Measurements from ENCODE around the gene ZNF431. TPM values are rescaled to one million over a fixed set of nuclear protein-coding genes. Genes with fewer than 3 reads are reported as not detected.
"Not testable (repeated sequence)": the region's sequence is repeated elsewhere in the genome, so short reads cannot be mapped to it uniquely, and the experiment has no call there.

ZNF431 gene
- total and polyA plus RNA-seq, 7 donors: 3.8 to 17.4 (median 8.2) TPM

DNA sequence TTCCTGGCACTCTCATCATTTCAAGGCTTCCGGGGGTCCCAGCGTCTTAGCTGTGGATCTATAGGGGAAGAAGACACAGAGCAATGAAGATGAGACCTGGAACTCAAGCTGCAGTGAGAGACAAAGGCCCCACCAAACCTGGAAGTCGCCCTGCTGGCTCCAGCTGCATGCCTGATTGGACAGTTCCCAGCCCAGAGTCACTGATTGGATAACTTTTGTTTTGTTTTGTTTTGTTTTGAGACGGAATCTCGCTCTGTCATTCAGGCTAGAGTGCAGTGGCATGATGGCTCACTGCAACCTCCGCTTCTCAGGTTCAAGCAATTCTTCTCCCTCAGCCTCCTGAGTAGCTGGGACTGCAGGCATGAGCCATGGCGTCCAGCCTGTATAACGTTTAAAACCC is 6.4 kb upstream of the ZNF431 start:
- no peak for ATAC-seq

DNA sequence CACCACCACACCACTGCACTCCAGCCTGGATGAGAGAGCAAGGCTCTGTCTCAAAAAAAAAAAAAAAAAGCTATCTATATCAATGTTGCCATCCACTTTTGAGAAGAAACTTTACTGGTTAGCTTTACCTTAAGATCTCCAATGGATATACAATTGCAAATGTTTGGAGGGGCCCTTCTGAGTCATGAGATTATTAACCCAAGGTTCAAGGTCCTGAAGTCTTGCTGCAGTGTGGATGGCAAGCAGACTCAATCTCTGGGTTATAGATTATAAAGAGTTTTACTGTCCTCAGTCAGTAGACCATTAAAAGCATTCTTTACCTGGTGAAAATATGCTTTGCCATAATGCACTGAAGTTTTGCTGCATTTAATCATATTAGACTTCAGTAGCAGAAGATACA is 3.7 kb upstream of the ZNF431 start:
- TF ChIP-seq, protein P1, sequence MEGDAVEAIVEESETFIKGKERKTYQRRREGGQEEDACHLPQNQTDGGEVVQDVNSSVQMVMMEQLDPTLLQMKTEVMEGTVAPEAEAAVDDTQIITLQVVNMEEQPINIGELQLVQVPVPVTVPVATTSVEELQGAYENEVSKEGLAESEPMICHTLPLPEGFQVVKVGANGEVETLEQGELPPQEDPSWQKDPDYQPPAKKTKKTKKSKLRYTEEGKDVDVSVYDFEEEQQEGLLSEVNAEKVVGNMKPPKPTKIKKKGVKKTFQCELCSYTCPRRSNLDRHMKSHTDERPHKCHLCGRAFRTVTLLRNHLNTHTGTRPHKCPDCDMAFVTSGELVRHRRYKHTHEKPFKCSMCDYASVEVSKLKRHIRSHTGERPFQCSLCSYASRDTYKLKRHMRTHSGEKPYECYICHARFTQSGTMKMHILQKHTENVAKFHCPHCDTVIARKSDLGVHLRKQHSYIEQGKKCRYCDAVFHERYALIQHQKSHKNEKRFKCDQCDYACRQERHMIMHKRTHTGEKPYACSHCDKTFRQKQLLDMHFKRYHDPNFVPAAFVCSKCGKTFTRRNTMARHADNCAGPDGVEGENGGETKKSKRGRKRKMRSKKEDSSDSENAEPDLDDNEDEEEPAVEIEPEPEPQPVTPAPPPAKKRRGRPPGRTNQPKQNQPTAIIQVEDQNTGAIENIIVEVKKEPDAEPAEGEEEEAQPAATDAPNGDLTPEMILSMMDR (IDR thresholded peaks at IDR 0.05): no peak
- Histone ChIP-seq H3K36me3 (ENCODE audit: insufficient read depth in 1 of 2, low read depth in 1 of 2) (no peaks in the 10 kb centered on the region), H3K9me3 (no peaks in the 10 kb centered on the region), H3K4me3 (no peak overlapping the region), H3K27ac (no peak overlapping the region), H3K4me1 (peaks cover 6% of the 10 kb centered on the region), H3K27me3 (ENCODE audit: insufficient read depth in 3 of 3, low read length in 2 of 3) (no peaks in the 10 kb centered on the region)
- ATAC-seq: no peak
- intact Hi-C loops (cut with DNase I): no loop called here
- no peak for DNase-seq

More for the DNA sequence above, 6.4 kb upstream of the ZNF431 start:
- Histone ChIP-seq H3K4me1 (no peaks in the 10 kb centered on the region), H3K4me3 (no peak overlapping the region), H3K9me3 (no peaks in the 10 kb centered on the region), H3K27me3 (ENCODE audit: insufficient read depth in 3 of 3, low read length in 2 of 3) (no peaks in the 10 kb centered on the region), H3K27ac (no peak overlapping the region), H3K36me3 (ENCODE audit: insufficient read depth in 1 of 2, low read depth in 1 of 2) (no peaks in the 10 kb centered on the region)
- intact Hi-C loops (cut with DNase I): no loop called here
- TF ChIP-seq, protein P1 (IDR thresholded peaks at IDR 0.05): no peak
- DNase-seq: no peak
- WGBS, 3 donors: 76 to 79% (median 76%) methylated on average over 8 of the region's 8 CpGs

- WGBS, 3 donors: 87 to 100% (median 88%) methylated on average over 1 of the region's 1 CpG
- H3K4me3 ChIP-seq; H3K9me3 ChIP-seq; H3K4me1 ChIP-seq; DNase-seq; H3K27ac ChIP-seq; H3K27me3 ChIP-seq (ENCODE audit: insufficient read depth in 3 of 3, low read length in 2 of 3); ATAC-seq: not testable (repeated sequence)
- H3K36me3 ChIP-seq (ENCODE audit: insufficient read depth in 1 of 2, low read depth in 1 of 2): peaks cover 0 to 26% of the 10 kb centered on the region in 2 donors
- intact Hi-C loops (cut with DNase I): loop anchor here in 1 of 2 donors (10.0 kb wide), 1 partner anchor 254 kb away; the partner anchor contains the start of gene ZNF493
Measured at GRCh38 chr19:21141006-21141405, 834 bp upstream of the ZNF431 start.

- Histone ChIP-seq H3K27ac (no peak overlapping the region), H3K27me3 (ENCODE audit: insufficient read depth in 3 of 3, low read length in 2 of 3) (no peaks in the 10 kb centered on the region), H3K4me1 (peaks cover 9% of the 10 kb centered on the region), H3K9me3 (no peaks in the 10 kb centered on the region), H3K4me3 (no peak overlapping the region), H3K36me3 (ENCODE audit: insufficient read depth in 1 of 2, low read depth in 1 of 2) (peaks cover 0 to 45% of the 10 kb centered on the region in 2 donors)
- intact Hi-C loops (cut with DNase I): loop anchor here in 1 of 2 donors (10.0 kb wide), 1 partner anchor 251 kb away; the partner anchor contains the start of gene ZNF493
- DNase-seq (no peak), ATAC-seq (no peak)
- 91 to 94% (median 92%) methylated on average over 5 of the region's 5 CpGs for WGBS, 3 donors
- TF ChIP-seq, protein P1 (IDR thresholded peaks at IDR 0.05): no peak
Measured at GRCh38 chr19:21143428-21143827, 1.6 kb downstream of the ZNF431 start.

GRCh38 chr19:21143854-21144253 is 2.0 kb downstream of the ZNF431 start:
- TF ChIP-seq, protein P1 (IDR thresholded peaks at IDR 0.05): no peak
- Histone ChIP-seq H3K4me3 (no peak overlapping the region), H3K36me3 (ENCODE audit: insufficient read depth in 1 of 2, low read depth in 1 of 2) (peaks cover 0 to 45% of the 10 kb centered on the region in 2 donors), H3K4me1 (peaks cover 9% of the 10 kb centered on the region), H3K27ac (no peak overlapping the region), H3K27me3 (ENCODE audit: insufficient read depth in 3 of 3, low read length in 2 of 3) (no peaks in the 10 kb centered on the region), H3K9me3 (no peaks in the 10 kb centered on the region)
- no peak for ATAC-seq
- no peak for DNase-seq
- 92 to 97% (median 93%) methylated on average over 1 of the region's 1 CpG for WGBS, 3 donors
- intact Hi-C loops (cut with DNase I): loop anchor here in 1 of 2 donors (10.0 kb wide), 1 partner anchor 251 kb away; the partner anchor contains the start of gene ZNF493

Measured in psoas muscle (tissue), 8 donors.